HCT116 (cell line): ENCODE data around the gene NLRP6.
"Not testable (repeated sequence)": the region's sequence is repeated elsewhere in the genome, so short reads cannot be mapped to it uniquely, and the experiment has no call there.

Source experiments
- ELF1 ChIP-seq: IDR thresholded peaks from 2 replicates; pipeline ENCODE4 v1.6.1; 2012; ENCODE audit warnings: low read depth, borderline replicate concordance
- EZH2 ChIP-seq: fragments of 200-600 bp; sonication (generic); IDR thresholded peaks from 2 replicates; pipeline ENCODE4 v1.6.1; 2017; ENCODE audit warnings: antibody characterized with exemption, mixed run types
- POLR2A ChIP-seq: IDR thresholded peaks from 2 replicates; pipeline ENCODE4 v1.7.0; 2011; ENCODE audit warnings: borderline replicate concordance; ENCODE audit not compliant: insufficient read depth, insufficient read length; ENCODE audit errors: extremely low read depth
- POLR2AphosphoS5 ChIP-seq: IDR thresholded peaks from 2 replicates; pipeline ENCODE4 v1.6.1; 2011; ENCODE audit warnings: mild to moderate bottlenecking, low read depth, low read length, moderate library complexity
- ZNF274 ChIP-seq: fragments of 200-500 bp; sonication (Bioruptor generic); IDR thresholded peaks from 2 replicates; pipeline ENCODE4 v1.6.1; 2014; ENCODE audit warnings: mild to moderate bottlenecking, low read depth, low read length, inconsistent platforms
- TF ChIP-seq, protein P1 (sequence below), 3 experiments: fragments of 200-600 bp in 1 of 3; sonication (generic) in 1 of 3; IDR thresholded peaks in 2 of 3; conservative IDR thresholded peaks in 1 of 3; 2 replicates each; pipeline ENCODE4 v1.5.1; 2012 to 2017; ENCODE audit warnings: low read depth in 2 of 3, low read length in 2 of 3, antibody characterized with exemption in 1 of 3, borderline replicate concordance in 1 of 3, control low read depth in 1 of 3, mild to moderate bottlenecking in 1 of 3, mixed read lengths in 1 of 3, mixed run types in 1 of 3, moderate library complexity in 1 of 3; ENCODE audit not compliant: insufficient read depth in 1 of 3

DNA sequence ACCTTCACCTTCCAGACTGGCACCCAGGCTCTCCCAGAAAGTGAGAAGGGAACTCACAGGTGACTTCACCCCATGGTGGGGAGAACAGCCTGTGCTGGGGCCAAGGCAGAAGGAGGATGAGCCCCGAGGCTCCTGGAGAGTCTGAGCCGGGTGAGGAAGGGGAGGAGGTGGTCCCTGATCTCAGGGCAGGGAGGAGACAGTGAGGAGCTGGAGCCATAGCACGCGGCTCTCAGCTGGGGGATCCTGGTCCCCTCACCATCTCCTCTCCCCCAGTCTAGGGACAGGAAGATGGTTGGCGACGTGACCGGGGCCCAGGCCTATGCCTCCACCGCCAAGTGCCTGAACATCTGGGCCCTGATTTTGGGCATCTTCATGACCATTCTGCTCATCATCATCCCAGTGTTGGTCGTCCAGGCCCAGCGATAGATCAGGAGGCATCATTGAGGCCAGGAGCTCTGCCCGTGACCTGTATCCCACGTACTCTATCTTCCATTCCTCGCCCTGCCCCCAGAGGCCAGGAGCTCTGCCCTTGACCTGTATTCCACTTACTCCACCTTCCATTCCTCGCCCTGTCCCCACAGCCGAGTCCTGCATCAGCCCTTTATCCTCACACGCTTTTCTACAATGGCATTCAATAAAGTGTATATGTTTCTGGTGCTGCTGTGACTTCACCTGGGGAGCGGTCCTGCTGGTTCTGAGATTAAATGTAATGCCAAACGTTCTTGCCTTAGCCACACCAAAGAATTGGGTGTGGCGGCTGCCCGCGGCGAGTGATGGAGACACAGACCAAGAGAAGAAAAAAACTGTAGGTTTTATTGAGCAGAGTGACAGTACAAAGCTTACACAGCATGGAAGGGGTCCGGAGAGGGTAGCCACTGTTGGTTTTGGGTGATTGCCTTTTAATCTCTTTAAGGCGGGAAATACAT is 30.8 kb downstream of the NLRP6 start:
- TF ChIP-seq ZNF274, POLR2A, POLR2AphosphoS5, ELF1, EZH2: not testable (repeated sequence)
- TF ChIP-seq, protein P1, sequence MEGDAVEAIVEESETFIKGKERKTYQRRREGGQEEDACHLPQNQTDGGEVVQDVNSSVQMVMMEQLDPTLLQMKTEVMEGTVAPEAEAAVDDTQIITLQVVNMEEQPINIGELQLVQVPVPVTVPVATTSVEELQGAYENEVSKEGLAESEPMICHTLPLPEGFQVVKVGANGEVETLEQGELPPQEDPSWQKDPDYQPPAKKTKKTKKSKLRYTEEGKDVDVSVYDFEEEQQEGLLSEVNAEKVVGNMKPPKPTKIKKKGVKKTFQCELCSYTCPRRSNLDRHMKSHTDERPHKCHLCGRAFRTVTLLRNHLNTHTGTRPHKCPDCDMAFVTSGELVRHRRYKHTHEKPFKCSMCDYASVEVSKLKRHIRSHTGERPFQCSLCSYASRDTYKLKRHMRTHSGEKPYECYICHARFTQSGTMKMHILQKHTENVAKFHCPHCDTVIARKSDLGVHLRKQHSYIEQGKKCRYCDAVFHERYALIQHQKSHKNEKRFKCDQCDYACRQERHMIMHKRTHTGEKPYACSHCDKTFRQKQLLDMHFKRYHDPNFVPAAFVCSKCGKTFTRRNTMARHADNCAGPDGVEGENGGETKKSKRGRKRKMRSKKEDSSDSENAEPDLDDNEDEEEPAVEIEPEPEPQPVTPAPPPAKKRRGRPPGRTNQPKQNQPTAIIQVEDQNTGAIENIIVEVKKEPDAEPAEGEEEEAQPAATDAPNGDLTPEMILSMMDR (IDR thresholded peaks at IDR 0.05 in 2 of 3, conservative IDR thresholded peaks at IDR 0.05 in 1 of 3; ENCODE audit: borderline replicate concordance in 1 of 3, insufficient read depth in 1 of 3, low read depth in 2 of 3, low read length in 2 of 3), result not testable (repeated sequence)
